Renal cortical epithelial cell (primary cell): ENCODE measurements around the gene BTBD17. TPM values are rescaled to one million over a fixed set of nuclear protein-coding genes. Genes with fewer than 3 reads are reported as not detected.

Experiments used
- DNase-seq: peaks from one replicate; pipeline ENCODE4 v3.0.0-alpha.2; 2011; ENCODE audit warnings: low read depth
- total RNA-seq: library from RNA; depleted of rRNA; stranded (reverse); fragments of >200 nt; gene quantifications from 2 replicates; pipeline ENCODE4 v1.2.3, GENCODE V29; 2014

Gene BTBD17
- total RNA-seq, 1 donor from 2014 or later = not detected

DNA sequence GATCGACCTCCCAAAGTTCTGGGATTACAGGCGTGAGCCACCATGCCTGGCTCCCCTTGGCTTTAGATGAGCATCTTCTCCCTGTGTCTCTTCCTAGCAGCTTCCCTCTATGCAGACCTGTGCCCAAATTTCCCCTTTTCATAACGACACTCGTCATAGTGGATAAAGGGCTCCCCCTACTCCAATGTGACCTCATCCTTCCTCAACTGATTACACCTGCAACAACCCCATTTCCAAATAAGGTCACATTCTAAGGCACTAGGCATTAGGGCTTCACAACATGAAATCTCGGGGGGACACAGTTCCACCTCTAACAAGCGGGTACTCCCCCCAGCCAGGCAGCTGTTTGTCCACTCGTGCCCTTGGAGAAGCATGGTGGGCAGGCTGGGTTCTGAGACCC is 25.4 kb downstream of the BTBD17 start:
- DNase-seq = no peak

DNA sequence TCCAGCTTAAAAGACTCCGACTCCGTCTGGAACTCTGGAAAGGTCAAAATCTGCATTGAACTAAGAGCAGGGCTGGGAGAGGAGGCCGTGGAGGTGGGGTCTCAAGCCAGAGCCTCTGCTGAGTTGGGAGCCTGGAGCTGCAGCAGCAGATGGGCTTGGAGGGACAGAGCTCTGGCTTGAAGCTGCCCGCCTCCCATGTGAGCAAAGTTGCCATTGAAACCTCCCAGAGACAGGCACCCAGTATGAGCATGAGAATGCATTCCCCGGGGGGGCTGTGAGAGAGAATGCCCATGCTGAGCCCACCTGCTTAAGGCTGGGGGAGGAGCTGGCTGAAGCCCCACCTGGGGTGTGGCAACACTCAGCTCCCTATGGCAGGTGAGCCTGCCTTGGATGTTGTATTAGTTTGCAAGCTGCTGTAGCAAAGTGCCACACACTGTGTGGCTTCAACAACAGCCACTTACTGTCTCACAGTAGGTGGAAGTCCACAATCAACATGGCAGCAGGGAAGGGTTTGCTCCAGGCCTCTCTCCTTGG is 26.1 kb downstream of the BTBD17 start:
- DNase-seq = no peak

DNA sequence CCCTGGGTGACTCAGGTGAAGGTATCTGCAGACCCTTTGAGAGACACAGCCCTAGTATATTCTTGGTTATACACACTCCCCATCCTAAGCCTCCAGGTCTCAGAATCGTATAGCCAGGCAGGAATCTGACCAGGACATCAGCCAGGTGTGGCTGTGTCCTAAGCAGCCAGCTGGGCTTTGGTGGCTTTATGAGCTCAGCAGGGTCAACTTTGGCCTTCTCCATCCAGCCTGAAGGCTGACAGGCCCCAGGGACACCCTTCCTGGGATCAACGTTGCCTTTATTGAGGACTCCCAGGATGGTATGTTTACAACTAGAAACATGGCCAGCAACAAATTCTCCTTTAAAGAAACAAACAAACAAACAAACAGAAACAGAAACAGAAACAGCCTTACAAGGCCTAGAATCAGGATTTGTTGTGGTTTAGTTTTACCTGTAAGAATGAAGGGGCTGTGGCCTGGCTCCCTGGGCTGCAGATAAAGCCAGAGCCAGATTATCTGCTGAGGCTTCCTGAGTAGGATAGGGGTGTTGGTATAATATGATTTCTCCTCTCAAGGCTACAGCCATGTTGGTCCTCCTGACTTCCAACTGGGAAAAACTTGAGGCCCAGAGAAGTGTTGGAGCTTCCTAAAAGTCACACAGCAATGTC is 27.2 kb downstream of the BTBD17 start:
- no peak for DNase-seq

DNA sequence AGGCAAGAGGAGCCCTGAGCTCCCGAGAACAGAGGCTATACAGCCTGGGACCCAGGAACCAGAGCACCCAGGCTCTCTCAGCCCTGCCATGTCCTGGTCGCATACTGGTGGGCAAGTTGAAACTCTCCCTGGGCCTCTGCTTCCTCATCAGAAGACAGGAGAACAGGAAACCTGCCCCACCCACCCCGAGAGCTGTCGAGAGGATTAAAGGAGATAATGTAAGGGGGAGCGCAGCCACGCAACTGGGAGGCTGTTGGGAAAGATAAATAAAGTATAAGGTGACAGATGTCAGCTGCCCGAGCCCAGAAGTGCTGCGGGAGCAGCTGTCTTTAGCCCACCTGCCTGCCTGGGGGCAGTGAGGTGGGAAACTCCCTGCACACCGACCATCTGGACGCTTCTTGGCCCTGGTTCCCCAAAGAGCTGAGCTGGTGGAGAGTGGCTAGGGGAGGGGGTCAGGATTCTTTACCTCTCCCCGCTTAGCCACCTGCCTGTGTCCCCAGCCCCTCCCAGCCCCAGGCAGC is 28.8 kb downstream of the BTBD17 start:
- DNase-seq = no peak

DNA sequence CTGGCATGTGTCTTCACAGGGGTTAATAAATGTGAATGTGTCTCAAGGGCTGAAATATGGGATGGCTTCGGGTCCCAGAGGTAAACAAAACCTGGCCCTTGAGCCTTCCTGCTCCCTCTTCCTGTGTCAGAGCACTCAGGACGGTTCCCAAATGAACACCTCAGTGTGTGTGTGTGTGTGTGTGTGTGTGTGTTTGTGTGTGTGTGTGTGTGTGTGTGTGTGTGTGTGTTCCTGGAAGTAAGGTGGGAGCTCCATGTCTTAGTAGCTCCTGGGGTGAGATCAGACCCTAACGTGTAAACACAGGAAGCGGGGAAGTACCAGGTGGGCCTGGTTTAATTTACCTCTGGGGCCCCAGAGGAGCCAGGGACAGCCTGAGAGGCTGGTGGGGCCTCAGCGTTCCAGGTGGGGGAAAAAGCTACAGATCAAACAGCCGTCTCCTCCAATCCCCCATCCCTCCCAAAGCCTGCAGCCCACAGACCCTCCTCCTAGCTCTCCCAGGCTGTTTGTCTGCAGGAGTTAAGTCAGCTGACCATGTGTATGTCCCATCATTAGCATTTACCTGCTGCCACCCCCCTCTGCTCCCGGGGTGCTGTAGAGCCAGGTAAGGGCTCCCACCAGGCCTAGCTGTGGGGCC is 29.5 kb downstream of the BTBD17 start:
- no peak for DNase-seq

DNA sequence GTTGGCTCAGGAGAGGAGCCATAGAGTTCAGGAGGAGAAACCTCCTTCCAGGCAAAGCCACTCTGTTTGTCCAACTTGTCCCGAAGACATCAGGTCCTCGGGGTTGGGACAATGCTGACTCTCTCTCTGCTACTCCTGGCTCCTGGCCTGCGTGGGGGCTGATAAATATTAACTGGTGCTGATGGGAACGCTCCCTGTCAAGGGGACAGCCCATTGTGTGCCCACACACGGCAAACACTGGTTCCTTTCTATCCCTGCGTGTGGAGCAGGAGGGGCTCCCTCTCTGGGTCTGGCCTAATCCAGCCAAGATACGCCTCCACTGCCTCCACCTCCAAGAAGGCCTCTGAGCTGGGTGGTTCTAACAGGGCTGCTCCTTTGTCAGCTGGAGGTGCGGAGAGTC is 31.2 kb downstream of the BTBD17 start:
- no peak for DNase-seq

DNA sequence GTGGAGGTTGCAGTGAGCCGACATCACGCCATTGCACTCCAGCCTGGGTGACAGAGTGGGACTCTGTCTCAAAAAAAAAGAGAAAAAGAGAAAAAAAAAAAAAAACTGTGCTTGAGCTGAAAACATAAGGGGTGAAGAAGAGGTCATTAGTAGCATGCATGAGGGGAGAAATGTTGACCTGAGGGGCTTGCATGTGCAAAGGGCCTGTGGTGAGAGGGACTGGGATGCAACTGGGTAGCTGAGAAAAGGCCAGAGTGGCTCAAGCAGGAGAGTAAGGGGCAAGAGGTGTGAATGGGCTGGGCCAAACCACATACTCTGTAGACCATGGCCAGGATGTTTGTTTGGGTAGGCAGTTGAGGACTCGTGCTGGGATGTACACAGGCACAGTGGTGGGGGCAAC is 32.3 kb downstream of the BTBD17 start:
- no peak for DNase-seq

DNA sequence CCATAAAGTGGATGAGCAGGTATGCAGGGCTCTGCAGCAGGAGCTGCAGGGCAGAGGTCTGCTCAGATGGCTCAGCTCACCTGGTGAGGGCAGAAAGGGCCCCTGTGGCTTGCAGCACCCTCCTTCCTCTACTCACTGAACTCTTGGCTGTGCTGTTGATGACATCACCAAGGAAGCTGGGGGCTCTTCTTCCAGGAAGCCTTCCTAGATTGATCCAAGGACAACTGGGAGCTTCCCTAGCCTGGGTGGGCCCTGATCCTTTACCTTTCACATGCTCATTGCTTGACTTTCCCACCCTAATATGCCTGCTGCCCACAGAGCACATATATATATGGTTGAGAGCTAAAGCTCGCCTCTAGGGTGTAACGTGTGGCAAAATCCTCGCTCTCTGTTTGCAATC is 33.2 kb downstream of the BTBD17 start:
- DNase-seq = no peak

DNA sequence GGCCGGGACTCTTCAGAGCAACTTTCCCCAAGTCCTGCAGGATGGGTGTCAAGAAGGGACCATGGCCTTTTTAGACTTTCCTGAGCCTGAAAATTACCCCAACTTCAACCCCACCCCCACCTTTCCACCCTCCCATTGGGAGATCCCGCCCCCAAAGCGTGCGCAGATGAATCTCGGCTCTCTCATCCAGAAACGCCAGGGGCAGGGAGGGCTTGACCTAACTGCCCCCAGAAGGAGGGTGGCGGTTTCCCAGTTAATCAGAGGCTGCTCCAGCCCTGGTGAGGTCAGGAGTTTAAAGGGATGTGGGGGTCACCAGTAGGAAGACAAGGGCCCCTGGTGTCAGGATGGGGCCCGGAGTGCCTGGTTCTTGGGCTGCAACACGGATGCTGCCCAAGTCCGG is 35.2 kb downstream of the BTBD17 start:
- no peak for DNase-seq

DNA sequence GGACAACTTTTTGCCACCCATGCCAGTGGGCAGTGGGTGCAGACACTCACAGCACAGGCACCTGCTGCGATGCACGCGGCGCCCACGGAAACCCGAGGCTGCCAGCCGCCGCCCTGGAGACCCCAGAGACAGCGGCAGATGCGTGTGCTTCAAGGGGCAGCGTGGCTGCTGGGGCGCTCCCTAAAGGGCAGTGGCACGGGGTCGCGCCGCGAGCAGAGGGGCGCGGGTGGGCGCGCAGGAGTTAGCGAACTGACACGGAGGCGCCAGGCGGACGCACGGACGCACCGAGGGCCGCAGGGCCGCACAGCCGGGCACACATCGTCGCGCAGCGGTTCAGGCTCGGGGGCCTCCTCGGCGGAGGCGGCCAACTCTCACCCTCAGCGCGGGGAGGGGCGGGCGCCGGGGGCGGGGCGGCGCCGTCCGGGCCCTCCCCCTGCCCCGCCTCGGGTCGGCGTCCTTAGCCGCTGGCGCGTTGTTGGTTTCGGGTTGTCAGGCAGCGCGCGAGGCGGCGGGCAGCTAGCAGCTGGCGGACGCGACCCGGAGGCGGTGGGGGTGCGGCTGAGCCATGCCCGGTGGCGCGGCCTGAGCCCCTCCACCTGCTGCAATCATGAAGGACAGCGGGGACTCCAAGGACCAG is 35.8 kb downstream of the BTBD17 start, which contains the start of gene KIF19:
Gene KIF19, plus strand, starts transcription at position 484 of the 637 bp plus-strand sequence. Its CDS starts 124 bp downstream, at position 608.
- DNase-seq = no peak

DNA sequence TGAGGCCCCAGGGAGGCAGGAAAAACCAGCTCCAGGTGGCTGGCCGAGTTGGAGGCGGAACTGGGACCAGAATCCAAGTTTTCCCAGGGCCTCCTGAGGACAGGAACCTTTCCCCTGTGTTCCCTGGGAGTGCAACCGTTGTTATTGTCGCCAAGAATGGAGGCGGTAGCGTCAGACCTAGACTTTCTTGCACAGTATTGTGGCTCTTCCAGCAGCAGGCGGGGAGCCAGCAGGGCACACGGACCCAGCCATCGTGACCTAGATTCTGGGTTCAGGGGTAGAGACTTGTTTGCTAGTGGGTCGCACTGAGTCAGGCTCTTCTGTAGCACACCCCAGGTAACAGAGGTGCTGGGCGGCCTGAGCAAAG is 36.3 kb downstream of the BTBD17 start:
- no peak for DNase-seq

DNA sequence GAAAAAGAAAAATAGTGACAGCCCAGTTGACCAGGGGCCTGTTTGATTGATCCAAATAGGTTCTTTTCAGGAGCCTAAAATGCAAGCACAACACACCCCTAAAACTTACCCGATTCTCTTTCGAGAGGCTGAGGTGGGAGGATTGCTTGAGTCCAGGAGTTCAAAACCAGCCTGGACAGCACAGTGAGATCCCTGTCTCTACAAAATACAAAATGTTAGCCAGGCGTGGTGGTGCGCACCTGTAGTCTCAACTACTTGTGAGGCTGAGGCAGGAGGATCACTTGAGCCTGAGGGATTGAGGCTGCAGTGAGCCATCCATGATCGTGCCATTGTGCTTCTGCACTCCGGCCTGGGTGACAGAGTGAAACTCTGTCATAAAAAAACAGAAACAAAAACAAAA is 37.1 kb downstream of the BTBD17 start:
- DNase-seq = no peak

DNA sequence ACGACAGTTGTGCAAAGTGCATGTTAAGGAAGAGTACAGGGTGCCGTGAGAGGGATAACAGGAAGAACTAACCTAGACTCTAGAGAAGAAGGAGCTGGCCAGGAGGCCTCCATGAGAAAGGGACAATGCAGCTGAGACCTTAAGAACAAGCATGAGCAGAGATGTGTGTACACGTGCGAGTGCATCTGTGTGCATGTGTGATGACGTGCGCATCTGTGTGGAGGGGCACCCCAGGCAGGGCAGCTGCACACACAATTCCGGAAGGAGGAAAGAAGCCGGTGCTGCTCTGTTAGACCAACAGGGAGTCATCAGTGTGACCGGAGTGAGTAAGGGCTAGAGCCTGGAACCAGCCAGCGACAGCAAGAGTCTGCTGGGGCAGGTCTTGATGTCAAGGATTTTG is 43.3 kb downstream of the BTBD17 start:
- DNase-seq = no peak

DNA sequence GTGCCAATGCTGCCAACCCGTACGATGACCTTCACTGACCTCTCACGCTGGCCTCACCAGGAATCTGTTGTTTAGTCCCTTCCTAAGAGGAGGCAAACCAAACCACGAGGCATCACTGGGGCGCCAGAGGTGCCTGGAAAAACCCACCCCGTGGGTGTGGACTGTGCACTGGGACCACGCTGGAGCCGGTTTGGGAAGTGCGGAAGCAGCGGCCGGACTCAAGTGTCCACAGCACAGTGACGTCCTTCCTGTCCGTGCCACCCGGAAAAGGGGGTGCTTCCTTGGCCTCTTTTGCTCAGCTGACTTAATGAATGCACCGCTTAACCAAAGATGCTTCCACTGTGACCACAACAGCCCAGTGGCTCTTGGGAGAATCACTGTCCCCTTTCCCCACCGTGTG is 44.6 kb downstream of the BTBD17 start:
- DNase-seq = no peak

DNA sequence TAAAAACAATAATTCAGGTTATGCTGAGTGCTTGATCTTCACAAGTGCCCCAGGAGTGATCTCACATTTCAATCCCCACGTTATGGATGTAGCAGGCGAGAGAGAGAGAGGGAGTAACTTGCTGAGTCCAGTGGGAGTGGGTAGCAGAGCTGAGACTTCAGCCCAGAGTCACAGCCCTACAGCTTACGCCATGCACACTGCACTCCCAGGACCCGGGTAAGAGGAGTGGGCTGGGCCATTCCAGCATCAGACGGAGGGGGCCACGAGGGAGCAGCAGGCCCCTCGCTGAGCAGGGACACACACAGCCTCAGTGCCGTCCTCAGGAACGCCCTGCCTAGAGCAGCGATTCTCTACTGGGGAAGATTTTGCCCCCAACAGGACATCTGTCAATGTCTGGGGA is 45.4 kb downstream of the BTBD17 start:
- no peak for DNase-seq

DNA sequence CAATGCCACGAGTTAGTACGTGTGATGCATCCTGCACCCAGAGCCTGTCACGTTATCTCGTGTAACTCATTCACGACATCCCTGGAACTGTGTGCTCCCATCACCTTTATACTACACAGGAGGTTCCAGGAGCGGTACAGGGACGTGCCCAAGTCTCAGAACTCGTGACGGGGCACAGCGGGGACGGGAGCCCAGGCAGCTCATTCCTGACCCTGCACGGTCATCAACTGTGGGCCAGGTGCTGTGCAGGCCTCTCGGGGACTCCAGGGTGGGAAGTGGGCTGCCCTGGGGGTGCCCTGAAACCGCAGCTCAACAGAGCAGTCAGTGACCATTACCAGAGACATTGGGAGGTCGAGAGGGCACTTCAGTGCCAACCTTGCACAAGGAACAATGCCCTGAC is 46.8 kb downstream of the BTBD17 start:
- no peak for DNase-seq

DNA sequence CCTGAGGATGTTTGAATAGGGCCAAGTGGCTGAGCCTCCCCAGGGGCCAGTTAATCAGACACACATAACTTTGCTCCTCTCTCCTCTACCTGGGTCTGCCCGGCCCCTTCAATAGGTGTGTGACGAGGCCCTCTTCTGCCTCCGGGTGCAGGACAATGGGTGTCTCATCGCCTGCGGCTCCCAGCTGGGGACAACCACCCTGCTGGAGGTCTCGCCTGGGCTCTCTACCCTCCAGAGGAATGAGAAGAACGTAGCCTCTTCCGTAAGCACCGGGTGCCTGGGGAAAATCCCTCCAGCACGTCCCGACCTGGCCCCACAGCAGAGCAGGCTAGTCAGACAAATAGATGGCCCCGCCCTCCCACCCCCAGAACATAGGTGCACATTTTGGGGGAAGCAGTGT is 51.8 kb downstream of the BTBD17 start:
- no peak for DNase-seq

DNA sequence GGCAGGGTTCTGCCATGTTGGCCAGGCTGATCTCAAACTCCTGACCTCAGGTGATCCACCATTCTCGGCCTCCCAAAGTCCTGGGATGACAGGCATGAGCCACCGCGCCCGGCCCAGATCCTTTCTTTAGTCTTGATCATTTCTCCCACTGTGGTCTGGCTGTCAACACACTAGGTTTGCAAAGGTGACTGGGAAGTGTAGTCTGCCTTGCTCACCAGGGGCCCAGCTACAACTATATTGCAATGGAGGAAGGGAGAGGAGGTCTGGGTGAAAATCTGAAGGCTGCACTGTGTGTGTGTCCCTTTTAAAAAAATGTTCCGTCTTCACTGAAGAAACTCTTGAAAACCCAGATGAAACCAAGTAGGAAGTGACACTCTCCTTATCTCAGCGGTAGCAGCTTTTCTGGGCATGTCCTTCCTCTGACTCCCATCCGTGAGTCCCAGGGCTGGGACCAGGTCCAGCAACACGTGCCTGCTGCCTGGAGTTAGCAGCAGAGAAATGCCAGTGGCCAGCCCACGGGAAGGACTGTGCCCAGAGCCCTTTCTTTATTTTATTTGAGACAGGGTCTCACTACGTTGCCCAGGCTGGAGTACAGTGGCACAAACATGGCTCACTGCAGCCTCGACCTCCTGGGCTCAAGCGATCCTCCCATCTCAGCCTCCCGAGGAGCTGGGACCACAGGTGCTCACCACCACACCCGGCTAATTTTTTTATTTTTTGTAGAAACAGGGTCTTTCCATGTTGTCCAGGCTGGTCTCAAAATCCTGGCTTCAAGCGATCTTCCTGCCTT is 53.5 kb downstream of the BTBD17 start:
- DNase-seq = no peak
